Measurements from ENCODE around the gene FCHSD2.
"Not testable (repeated sequence)": the region's sequence is repeated elsewhere in the genome, so short reads cannot be mapped to it uniquely, and the experiment has no call there.

FCHSD2 gene

DNA sequence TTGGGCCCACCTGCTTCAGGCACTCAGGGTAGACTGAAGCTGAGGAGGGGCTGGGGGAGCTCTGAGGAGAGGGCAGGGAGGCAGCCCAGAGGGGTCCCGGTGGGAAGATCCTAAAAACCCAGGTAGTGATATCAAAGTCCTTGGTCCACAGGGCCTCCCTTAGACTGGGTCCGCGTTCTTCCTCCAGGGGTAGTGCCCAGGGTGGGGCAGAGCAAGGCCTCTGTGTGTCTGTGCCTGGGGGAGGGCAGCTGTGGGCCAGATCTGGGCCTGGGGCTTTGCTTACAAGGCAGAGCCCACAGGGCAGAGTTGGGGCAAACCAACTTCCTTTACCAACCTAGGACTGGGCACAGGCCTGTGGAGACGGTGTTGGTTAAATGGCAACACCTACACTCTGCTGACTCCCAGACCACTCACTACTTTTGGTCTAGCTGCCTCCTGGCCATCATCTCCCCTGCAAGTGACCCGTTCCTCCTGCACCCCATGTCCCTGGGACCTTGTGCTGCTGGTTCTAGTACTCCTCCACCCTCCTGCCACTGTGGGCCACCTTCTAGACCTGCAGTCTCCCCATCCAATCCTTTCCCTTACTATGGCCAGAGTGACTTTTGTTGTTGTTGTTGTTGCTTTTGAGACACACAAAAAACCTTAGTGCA lies 312.1 kb downstream of the FCHSD2 start:
- no peak for DNase-seq

DNA sequence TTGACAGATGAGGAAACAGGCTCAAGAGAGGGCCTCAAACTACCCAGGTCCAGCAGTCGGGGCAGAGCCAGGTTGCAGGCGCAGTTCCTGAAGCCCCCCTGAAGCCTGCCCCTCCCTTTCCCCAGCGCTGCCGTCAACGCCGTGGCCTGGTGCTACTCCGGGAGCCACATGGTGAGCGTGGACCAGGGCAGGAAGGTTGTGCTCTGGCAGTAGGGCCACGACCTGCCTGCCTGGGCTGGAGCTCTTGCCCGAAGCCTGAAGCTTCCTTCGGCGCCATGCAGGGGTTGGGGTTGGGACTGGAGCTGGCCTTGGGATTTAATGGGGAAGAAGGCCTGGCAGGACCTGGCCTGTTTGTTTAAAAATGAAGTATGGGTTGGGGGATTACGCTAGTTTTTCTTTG lies 312.9 kb downstream of the FCHSD2 start:
- no peak for DNase-seq

DNA sequence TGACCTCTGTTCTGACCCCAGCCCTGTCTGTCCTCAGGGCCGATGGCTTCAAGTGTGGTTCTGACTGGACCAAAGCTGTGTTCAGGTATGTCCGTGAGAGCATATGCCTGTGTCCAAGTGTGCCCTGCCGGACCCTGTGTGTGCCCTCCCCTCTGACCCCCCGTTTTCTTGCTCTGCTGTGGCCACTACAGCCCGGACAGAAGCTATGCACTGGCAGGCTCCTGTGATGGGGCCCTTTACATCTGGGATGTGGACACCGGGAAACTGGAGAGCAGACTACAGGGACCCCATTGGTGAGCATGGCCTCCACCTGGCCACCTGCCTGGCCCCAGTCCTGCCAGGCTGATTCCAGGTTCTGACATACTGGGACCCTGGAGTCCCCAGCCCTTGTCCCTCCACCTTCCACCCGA lies 313.4 kb downstream of the FCHSD2 start:
- no peak for DNase-seq

DNA sequence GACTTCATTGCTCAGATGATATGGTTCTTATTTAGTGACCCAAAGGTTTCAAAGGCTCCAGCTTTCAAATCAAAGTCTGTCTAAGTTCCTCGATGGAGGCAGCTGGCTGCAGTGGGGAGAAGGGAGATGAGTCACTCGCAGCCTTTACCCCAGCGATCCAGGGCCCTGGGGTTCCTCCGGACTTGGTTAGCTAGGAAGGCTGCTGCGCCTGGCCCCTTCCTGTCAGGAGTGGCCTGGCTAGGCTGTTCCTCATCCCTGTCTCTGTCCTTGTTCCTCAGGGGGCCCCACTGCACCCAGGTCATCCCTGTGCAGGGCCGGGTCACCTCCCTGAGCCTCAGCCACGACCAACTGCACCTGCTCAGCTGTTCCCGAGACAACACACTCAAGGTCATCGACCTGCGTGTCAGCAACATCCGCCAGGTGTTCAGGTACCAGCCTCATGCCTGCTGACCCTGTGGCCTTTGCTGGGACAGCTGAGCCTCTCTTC lies 314.0 kb downstream of the FCHSD2 start:
- no peak for DNase-seq

DNA sequence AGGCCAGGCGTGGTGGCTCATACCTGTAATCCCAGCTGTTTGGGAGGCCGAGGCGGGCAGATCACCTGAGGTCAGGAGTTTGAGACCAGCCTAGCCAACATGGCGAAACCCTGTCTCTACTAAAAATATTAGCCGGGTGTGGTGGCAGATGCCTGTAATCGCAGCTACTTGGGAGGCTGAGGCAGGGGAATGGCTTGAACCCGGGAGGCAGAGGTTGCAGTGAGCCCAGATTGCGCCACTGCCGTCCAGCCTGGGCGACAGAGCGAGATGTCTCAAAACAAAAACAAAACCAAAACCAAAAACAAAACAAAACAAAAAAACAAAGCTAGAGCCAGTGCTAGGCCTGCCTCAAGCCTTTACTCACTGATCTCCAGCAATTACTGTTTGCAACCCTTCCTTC lies 314.5 kb downstream of the FCHSD2 start:
- DNase-seq, result not testable (repeated sequence)

DNA sequence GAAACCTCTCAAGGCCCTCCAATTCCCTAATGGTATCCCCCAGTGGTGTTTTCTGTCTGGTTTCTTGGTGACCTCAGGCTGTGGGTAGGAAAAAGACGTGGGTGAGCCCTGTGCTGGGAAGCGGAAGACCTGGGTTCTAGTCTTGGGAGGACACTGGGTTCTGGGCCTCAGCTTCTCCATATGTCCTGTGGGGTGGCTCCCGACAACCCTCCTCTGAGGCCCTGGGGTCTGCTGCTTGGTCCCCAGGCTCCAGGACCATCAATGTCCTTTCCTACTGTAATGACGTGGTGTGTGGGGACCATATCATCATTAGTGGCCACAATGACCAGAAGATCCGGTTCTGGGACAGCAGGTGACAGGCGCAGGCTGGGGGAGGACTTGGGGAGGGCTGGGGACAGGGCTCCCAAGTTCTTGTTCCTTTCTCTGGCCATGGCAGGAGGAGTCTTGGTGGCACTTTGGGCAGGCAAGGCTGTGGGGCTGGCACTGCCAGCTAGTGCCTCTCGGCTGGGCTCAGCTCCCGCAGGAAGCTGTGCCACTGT lies 315.1 kb downstream of the FCHSD2 start:
- no peak for DNase-seq

DNA sequence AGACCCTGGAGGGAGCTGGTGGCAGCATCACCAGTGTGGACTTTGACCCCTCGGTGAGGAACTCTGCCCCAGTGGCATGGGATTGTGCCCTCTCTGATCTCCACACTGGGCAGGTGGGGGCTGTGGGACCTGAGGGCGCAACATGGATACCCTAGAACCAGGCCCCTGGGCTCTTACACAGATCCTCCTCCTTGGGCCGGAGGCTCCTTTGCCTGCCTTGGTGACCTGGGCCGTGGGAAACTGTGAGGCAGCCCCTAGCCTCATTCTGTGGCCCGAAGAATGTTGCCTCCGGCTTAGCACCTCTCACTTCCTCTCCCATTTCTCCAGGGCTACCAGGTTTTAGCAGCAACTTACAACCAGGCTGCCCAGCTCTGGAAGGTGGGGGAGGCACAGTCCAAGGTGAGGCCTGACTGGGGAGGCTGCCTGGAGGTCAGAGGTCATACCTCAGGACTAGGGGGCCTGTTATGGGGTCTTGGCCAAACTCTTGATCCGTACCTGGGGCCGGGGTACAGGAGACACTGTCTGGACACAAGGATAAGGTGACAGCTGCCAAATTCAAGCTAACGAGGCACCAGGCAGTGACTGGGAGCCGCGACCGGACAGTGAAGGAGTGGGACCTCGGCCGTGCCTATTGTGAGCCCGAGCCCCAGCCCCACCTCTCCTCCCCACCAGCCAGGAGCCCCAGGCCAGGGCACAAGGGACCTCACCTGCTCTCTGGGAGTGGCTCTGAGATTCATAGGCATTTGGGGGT lies 315.8 kb downstream of the FCHSD2 start:
- DNase-seq, result no peak

DNA sequence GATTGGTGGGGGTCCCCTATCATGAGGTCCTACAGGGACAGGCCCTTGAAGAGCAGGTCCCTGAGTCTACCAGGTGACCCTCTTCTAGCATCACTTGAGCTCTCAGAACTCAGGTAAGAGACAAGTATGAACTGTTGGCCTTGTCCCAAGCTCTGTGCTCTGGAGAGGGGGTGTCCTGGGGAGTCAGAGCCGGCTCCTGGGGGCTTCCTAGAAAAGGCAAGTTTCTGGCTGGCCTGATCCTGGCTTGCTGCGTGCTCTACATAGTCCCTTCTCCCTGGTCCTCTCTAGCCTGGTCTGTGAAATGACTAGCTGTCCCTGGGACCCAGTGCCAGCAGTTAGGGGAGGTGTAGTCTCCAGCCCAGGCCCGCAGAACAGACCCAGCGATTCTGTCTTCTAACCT lies 316.5 kb downstream of the FCHSD2 start:
- DNase-seq, result no peak

DNA sequence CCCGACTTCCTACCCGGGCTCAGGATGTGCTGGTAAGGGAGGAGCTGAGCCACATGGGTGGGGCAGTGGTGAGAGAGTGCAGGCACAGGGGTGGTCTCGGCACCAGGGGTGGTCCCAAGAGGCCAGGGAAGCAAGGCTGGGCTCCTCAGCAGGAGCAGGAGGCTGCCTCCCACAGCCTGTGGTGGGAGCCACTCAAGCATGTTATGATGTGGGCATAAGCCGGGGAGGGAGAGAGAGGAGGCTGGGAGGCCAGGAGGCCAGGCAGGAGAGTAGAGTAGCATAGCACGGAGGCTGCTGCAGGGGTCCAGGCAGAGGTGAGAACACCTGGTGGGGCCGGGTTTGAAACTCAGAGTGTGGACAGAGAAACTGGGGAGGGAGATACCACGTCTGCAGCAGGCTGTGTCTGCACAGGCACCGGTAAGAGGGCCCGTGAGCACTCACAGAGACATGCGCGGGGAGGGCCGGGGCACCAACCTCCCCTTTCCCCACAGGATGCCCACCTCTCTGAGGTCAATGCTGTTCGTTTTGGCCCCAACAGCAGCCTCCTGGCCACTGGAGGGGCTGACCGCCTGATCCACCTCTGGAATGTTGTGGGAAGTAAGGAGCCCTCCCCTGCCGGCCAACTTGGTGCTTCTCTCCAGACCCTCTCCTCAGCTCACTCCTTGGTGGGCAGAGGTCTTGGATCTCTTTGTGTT lies 317.2 kb downstream of the FCHSD2 start:
- no peak for DNase-seq

DNA sequence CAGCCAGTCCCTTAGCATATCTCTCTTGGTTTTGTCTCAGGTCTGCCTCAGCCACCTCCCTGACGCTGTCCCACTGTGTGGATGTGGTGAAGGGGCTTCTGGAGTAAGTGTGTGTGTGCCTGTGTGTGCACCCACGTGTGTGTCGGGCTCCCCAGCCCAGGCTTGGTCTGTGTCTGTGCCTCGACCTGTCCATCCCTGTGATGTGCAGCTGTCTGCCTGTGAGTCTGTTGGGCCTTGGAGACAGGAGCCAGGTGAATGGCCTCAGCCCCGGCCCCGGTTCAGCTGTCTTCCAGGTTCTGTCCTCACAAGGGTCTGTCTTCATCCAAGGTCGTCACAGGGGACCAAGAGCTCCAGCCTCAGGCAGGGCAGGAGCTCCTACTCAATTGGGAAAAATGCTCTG lies 318.1 kb downstream of the FCHSD2 start:
- no peak for DNase-seq

DNA sequence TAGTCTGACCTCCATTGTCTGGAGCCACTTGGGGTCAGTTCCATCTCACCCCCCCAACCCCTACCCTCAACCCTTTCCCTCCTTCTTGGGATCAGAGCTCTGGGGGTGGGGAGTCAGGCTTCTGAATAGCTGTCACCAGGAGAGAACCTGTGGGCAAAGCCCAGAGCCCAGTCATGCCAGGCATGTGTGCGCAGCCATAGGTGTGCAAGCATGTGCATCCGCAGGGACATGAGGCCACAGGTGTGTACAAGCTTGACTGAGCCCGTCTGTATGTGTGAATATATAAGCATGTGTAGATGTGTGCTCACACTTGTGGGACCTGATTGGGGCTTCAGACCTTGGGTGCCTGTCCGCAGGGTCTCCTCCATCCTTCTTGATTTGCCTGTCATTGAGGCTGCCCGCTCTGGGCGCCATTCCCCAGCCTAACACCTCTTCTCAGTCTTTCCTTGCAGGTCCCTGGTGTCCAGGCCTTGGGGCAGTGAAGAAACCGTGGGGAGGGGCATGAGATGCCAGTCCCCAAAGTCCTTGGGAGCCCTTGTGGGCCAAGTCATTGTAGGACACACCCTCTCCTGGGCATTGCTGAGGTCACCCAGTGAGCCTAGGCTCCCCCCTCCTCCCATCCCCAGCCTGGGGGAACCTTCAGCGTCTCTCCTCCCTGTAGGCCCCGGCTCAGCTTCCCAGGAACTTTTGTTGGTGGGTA lies 318.9 kb downstream of the FCHSD2 start:
- DNase-seq, result no peak

DNA sequence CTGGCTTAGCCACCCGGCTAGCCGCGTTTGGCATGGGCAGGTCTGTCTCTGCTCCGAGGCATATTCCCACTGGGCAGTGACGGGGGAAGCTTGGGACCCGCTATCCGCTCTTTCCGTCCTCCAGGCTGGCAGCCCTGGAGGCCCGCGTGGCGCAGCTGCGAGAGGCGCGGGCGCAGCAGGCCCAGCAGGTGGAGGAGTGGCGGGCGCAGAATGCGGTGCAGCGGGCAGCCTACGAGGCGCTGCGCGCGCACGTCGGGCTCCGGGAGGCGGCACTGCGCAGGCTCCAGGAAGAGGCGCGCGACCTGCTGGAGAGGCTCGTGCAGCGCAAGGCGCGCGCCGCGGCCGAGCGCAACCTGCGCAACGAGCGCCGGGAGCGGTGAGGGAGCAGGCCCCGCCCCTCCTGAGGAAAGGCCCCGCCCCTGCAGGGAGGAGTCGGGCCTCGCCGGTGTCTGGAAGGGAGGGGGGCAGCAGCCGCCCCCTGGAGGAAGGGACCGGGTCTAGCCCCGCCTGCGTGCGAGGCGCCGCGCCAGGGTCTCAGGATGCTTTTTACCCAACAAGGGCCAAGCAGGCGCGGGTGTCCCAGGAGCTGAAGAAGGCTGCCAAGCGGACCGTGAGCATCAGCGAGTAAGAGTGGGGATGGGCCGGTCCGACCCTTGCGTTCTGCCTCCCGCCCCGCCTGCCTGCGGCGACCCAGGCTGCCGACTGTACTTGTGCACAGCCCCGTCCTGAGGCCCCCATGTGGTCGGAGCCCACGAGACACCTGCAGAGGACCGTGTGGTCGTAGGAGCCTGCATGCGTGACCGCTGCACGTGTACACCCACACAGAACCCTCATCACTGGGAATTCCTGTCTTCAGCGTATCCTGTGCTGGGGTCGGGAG lies 320.0 kb downstream of the FCHSD2 start:
- peak; percentile 88 for DNase-seq

DNA sequence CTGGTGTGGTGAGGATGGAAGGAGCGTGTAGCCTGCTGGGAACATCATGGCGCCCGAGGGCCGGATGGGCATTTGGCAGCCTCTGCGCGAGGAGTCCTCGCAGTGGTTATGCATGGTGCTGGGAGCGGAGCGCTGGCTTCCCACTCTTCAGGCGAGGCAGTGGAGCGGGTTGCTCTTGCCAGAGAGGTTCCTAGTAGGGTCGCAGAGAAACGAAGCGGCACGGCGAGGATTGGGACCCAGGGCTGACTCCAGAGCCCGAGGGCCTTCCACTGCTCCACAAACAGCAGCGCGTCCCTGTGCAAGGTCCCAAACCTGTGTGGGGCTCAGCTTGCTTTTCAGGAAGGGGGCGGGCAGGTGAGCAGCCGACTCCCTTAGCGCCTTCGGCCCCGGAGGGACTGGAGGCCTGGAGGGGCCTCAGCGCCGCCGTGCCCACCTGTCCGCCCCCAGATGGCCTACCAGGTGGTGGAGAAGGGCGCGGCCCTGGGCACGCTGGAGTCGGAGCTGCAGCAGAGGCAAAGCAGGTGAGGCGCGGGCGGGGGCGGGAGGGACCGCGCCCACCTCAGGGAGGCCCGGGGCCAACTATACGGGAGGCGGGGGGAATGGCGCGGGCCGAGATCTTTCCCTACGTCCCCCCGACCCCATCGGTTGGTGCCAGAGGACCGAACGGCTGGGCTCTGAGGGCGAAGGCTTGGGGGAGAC lies 320.7 kb downstream of the FCHSD2 start:
- DNase-seq, result no peak

DNA sequence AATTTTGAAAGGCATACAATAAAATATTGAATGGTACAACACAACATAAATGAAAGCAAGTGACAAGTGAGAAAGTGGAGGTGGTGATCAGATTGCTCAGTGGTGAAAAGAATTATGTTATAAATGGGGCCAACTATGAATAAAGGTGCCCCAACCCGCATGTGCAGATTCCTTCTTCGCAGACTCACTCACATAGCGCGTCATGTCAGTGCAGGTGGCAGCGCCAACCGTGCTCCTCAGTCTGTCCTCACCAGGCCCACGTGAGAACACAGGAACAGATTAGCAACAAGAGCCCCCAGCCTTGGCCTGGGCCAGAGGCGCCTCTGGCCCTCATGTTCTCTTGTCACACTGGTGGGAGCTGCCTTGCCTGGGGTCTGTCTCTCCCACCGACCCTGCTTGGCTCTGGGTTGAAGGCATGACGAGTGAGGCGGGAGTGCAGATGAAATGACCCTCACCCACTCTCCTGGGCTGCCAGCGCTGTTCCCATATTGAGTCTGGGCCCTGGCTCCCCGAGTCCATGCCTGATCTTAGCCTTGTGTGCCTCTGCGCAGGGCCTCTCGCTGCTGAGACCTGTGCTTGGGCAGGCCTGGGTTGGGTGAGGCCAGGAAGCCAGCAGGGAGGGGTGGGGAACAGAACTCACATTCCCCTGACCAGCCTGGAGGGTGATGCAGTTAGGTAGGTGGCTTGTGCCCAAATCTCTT lies 321.5 kb downstream of the FCHSD2 start:
- no peak for DNase-seq

DNA sequence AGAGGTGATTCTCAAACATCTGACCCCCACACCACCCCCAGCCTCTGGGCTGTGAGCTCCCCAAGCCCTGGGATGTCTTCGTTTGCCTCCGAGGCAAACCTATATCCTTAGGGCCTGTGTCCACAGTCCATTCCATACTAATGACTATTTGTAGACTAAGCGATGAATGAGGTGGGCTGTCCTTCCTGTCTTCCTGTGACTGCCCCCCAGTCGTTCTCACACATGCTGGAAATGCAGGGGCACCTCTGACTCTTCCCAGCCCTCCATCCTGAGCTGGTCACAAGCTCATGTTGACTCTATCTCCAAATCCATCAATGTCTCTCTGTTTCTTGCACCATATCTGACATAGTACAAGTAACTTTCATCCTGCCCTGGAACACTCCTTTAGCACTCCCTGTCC lies 323.1 kb downstream of the FCHSD2 start:
- no peak for DNase-seq

DNA sequence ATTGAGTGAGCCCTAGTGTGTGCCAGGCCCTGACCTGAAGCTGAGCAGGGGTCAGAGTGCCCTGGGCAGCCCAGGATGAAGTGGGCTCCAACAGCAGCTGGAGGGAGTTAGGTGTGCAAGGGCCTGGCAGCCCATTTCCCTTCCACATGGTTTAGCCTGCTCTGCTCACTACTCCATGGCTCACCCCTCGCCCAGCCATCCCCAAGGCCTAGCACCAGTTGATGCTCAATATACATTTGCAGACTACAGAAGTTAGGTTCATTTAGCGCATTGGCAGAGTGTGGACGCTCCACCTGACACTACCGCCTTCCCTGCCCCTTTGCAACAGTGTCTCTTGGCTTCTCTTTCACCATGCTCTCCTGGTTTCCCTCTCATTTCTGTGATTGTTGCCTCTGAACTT lies 324.2 kb downstream of the FCHSD2 start:
- no peak for DNase-seq

DNA sequence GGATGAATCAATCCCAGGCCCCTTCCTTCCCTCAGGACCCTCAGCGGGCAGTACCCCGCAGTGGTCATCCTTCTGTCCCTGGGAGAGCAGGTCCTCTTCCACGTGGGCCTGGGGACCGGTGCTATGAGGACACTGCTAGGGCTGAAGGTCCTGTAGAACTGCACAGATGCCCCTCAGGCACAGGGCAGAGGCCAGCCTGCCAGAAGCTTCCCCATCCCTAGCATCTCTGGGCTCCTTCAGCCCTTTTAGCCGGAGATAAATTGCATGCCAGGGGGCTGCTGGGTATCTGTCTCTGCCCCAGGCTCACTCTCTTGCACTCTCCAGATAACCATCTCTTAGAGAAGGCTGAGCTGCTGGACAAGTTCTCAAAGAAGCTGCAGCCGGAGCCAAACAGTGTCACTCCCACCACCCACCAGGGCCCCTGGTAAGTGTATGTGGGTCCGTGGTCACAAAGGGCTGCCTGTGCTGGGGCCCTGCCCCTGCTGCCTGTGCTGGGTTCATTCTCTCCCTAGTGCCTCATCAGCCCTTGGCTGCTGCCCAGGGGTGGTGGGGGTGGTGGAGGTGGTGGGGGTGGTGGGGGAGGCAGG lies 325.6 kb downstream of the FCHSD2 start:
- no peak for DNase-seq

DNA sequence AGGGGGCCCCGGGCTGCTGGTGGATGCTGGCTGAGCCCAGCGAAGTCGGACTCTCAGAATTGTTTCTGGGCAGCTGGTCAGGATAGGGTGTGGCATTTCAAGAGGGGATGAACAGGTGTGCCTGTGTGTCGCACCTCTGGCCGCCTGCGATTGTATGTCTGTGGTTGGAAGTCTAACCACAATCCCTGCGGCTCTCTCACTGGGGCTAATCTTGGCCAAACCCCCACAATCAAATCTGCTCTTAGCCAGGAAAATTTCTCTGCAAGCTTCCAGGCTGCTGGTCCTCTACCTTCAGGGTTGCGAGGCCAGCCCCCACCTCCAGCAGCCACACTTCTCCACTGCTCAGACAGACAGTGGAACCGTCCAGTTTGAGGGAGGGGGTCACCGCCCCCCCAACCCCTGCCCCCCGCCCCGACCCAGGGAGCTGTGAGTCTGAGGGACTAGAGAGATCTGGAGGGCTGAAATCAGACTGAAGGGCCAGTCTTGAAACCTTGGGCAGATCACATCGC lies 327.0 kb downstream of the FCHSD2 start:
- peak; percentile 38 for DNase-seq

DNA sequence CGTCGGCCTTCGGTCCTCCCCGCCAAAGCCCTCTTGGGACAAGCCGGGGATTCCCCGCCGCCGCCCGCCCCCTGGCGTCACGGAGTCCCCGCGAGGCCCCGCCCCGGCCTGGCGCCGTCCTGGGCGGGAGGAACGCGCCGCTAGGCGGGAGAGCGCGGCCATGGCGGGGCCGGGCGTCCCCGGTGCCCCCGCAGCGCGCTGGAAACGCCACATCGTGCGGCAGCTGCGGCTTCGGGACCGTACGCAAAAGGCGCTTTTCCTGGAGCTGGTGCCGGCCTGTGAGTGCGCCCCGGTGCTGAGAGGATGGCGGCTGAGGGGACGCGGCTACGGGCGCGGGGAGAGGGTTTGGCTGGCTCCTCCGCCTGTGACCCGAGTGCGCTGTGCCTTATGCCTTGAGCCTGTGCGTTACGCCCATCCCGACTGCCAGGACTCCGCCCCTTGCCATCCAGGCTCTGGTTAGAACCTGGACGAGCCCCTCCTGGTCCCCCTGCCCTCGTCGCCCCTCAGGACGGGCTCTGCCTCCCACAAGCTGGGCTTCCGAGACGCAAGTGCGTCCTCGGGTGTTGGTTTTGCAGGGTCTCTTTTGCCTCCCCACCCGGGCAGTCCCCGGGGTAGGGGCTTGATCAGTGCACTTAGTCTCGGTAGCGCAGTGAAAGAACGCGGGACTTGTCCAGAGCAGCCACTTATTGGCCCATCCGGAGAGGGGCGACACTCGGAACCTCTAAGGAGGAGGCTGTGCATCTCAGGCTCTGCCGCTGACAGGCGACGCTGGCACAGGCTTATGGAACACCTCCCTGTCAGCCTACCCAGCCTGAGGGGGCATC lies 327.6 kb downstream of the FCHSD2 start, which contains the start of gene ATG16L2:
TSS of gene ATG16L2 (plus strand) at position 126 of the 824 bp plus-strand sequence. CDS start at position 161, 35 bp downstream.
- peak; percentile 55 for DNase-seq
